Stimulated activated CD4-positive, alpha-beta T cell treated with anti-CD3 and anti-CD28 coated beads, Interleukin-4, amount 100 ng/mL, for 48 hours (primary cell): Measurements from ENCODE around the gene DNAJC17.

Source experiments
- DNase-seq, 2 donors: peaks; one replicate each; pipeline ENCODE4 v3.0.0-alpha.2; 2020; ENCODE audit warnings: low read depth in 2 of 2

Gene DNAJC17

DNA sequence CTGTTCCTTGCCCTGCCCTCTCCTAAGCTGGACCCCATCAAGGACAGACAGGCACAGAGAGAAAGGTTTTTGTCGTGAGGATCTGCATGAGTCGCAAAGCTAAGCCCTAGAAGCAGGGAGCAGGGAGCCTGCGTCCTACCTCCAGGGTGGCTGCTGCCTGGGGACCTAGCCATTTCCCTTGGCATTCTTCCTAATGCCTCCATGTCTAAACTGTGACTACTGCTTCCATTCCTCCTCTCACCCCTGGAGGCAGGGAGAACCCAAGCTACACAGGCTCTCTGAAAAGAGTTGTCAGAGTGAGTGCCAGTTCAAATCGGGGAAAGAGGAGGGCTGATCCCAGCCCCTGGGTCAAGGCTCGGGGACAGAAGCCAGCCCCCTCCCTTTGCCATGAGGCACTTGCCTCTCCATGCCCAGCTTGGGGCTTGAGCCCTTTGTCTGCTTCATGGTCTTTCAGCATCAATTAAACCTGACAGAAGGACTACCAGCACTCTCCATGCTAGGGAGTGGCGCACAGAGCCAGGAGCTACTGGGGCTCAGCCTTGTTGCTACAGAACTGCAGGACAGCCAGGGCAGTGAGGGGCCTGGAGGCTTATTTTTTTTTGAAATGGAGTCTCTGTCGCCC lies 41.0 kb downstream of the DNAJC17 start:
- no peak for DNase-seq

DNA sequence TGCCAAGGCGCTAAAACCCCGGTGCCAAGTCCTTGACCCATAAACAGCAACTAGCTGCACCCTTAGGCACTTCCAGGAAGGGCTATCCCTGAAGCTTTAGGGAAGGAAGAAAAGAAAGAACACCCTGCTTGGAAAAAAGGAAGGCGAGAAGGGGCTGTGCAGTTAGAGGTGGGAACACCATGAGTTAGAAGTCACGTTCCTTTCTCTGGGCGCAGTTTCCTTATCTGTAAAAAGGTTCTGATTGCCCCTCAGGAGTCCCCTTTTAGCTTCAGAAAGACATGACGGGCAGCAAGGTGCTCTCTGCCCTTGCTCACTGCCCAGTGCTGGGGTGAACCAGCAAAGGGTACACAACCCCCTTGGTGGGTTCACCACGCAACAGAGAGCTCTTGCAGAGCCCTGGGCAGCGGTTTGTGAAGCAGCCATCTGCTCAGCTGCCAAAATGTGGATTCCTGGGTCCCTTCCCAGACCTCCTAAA lies 42.6 kb downstream of the DNAJC17 start:
- DNase-seq = no peak

GRCh38 chr15:40763801-40764628 lies 43.3 kb downstream of the DNAJC17 start, which contains the start of gene GCHFR:
Gene GCHFR, plus strand, starts transcription at chr15:40764068. Its CDS starts 113 bp downstream, at chr15:40764181.
- DNase-seq = peak; percentile 56 to 65

- DNase-seq = peak; percentile 32 to 40
Measured at GRCh38 chr15:40762919-40763800, 44.1 kb downstream of the DNAJC17 start.

- no peak for DNase-seq
Measured at GRCh38 chr15:40759961-40760360, 47.3 kb downstream of the DNAJC17 start.

- DNase-seq = no peak
Measured at GRCh38 chr15:40756938-40757337, 50.3 kb downstream of the DNAJC17 start.

- no peak for DNase-seq
Measured at GRCh38 chr15:40755812-40756208, 51.5 kb downstream of the DNAJC17 start.

- peak; percentile 91 to 94 for DNase-seq
Measured at GRCh38 chr15:40754883-40755811, 52.1 kb downstream of the DNAJC17 start, which contains the start of gene RMDN3. Gene RMDN3, minus strand, starts transcription at chr15:40755254. Its CDS starts 471 bp downstream, at chr15:40754783.

DNA sequence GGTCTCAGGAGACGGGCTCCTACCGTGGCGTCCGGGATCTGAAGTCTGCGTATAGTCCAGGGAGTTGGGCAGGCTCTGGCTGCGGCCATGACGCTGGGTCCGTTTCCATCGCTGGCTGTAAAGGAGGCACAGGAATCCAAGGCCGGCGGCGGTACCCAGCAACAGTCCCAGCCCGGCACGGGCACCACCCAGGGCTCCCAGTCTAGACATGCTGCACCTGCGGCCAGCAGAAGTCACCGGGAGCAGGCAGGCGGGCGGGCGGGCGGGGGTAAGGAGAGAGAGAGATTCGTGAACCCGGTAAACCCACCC lies 52.7 kb downstream of the DNAJC17 start:
- DNase-seq = no peak

DNA sequence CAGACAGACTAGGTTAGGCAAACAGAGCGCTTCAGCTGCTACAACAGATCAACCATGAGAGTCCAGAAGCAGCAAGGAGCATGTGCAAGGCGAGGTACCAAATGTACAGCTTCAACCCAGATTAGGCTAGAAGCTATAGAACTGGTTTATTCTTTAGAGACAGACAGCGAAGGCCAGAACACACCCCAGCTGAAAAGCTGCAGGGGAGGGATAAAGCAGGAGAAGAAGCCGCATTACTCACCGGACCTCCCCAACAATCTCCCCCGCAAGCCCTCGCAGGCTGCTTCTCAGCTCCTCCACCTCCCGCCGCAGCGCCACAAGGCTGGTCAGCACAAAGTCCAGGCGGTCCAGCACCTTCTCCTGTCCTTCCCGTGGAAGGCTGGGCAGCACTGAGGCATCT lies 55.5 kb downstream of the DNAJC17 start:
- DNase-seq = no peak

DNA sequence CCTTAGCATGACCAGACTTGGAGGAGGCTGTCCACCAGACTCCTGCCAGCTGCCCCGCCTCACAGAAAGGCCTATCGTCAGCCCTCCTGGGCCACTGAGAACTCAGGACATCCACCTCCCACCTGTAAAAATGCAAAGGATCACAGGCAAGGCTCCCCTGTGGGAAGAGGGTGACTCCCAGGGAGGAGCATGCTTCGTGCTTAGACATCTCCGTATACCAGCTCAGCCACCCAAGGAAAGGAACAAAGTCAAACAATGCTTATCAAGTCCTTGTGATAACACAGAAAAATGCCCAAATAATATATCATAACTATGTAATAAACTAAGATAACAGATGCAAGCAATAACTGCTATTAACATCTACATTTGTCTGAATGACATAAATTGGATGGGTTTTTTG lies 56.4 kb downstream of the DNAJC17 start:
- DNase-seq = no peak

GRCh38 chr15:40749151-40749630 lies 58.1 kb downstream of the DNAJC17 start:
- no peak for DNase-seq

DNA sequence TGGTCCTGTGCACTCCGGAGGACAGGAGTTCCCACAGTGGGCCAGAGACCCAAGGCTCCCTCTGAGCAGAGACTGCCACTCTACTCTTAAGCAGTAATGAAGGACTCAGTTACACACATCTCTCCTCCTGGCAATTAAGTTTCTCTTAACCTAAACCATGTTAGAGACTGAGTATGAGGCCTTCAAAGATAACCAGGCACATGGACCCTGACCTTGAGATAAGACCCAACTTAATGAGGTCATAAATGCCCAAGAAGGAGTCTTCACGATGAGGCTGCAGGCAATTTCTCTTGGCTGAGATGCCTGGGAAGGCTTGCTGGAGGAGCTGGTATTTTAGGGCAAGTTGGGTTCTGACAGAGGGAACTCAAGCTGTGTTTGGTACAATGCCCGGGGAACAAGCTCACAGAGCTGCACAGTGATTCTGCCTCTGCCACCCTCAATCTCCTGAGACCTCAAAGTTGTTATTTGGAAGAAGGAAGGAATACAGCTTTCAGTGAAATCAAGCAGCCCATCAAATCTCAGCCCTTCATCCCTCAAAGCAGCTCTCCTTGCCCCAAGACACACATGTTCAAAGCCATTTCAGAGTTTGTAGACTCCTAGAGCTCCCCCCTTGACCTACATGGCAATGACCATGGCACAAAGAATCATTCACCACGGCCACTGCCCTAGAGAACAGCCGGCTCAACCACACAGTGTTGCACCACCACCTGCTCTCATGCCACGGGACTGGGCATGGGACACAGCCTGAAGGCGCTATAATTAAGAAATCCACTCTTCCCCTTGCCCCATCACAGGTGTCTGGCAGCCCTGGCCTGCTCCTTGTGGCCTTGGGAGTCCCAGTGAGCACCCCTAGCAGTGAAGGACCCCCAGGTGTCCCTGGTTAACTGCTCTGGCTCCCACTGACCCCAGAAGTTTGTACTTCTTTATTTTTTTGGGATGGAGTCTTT lies 59.3 kb downstream of the DNAJC17 start:
- no peak for DNase-seq

DNA sequence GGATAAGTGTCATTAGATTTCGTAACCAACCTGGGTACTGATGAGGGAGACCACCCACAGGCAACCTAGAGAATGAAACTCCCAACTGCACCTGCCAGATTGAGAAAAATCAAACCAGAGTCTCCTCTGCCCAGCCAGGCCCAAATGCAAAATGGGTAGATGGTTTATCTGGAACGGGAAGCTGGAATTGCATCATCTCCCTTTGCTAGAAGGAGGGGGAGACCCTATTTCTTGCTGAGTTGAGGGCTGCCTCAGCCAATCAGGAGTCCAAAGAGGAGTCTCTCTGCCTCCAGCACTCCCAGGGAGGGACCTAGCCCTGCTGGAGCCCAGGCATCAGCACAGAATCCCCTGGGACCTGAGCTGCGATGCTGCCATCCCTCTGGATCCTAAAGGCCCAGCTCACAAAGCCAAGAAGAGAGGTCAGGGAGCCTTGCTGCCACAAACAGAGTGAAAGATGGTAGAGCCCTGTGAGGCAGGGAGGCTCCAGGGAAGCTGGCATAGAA lies 60.3 kb downstream of the DNAJC17 start:
- no peak for DNase-seq

DNA sequence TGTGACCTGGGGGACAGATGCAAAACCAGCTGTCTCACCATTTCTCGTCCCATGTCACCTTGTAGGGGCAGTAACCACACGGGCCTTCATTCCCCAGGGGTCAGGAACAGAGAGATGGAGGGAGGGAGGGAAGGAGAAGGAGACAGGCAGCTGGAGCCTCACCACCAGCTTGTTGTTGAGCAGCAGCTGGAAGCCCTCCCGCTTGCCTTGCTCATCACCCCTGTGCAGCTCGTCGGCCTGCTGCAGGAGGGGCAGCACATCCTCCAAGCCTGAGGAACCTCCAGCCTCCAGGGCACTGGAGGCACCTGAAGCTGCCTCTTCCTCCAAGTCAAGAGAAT lies 62.5 kb downstream of the DNAJC17 start:
- no peak for DNase-seq

DNA sequence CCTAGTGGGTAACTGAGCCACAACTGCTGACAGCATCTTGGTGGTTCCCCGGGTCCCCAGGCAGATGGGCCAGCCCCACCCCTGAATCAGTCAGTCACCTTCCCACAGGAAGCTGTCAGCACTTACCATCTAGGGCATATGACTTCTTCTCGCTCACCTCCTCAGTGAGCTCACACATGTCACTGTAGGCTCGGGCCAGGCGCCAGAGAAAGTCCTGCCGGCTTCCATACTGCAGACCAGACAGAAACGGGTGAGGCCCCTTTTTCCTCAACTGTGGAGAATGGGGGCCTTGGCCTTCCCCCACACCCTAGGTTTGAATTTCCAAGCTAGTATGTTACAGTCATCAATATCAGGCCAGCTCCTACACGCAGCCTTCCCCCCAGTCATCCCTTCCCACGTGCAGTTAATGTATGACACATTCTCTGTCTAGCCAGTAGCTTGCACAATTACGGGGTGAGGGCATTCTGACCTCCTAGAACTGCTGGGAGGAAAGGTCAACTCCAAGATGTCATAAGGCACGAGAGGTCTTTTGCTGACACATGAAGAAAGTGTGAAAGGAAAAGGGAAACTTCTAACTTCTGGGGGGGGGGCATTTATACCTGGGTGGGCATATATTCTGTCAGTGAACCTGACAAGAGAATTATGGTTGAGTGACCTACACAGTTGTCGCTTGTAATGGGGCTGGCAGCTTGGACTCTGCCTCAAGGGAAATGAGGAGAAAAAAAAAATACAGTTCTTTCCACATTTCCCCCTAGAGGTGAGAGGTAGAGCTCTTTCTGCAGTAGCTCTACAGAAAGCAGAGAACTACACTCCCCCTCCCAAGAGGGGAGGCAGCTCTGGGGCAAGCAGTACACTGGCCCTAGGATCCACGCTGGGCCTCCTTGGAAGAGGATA lies 63.1 kb downstream of the DNAJC17 start:
- peak; percentile 39 to 50 for DNase-seq

GRCh38 chr15:40743485-40743901 lies 63.8 kb downstream of the DNAJC17 start:
- no peak for DNase-seq

DNA sequence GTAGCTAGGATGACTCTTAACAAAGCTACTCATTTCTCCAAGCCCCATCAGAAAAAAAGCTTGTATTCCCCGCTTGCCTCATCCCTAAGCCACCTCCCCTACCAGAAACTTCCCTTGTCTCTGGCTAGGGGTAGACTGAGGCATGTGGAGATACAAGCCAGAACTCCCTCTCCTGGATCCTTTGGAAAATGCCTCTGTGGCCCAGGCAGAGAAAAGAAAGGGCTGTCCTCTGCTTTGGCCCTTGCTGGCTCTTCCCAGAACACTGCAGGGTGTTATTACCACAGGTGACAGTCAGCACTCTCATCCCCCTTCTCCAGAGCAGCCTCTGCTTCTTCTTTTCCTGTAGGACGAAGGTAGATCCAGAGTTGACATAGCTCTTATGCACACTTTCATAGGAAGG lies 67.4 kb downstream of the DNAJC17 start:
- no peak for DNase-seq

- DNase-seq = no peak
Measured at GRCh38 chr15:40739047-40739446, 68.2 kb downstream of the DNAJC17 start.
